Activated naive CD8-positive, alpha-beta T cell treated with anti-CD3 and anti-CD28 coated beads, Interleukin-2, amount 10 ng/mL, durations not matched to agents 7 days and 5 days (primary cell): ENCODE measurements around the gene TRA2B. TPM values are rescaled to one million over a fixed set of nuclear protein-coding genes. Genes with fewer than 3 reads are reported as not detected.
A peak's percentile ranks its signal among the peaks of the same experiment; 100 is the strongest.
"Not testable (repeated sequence)": the region's sequence is repeated elsewhere in the genome, so short reads cannot be mapped to it uniquely, and the experiment has no call there.

Experiments
- ATAC-seq: fragments of 150-1000 bp; cut with Tn5 transposase; one replicate; pipeline ENCODE4 v1.10.0; 2021; ENCODE audit warnings: low read depth, moderate library complexity
- POLR2A ChIA-PET: fragments of 350-600 bp; sonication (Branson Sonifier 250); formaldehyde crosslinking; loops from one replicate; lab custom pipeline; 2021; ENCODE audit warnings: antibody characterized with exemption; lab: Charles Lee
- DNase-seq: peaks from one replicate; pipeline ENCODE4 v3.0.0; 2021
- H3K27ac Mint-ChIP-seq: one replicate; pipeline ENCODE4 v1.8.0; 2022; ENCODE audit warnings: mild to moderate bottlenecking, mixed read lengths
- H3K27me3 Mint-ChIP-seq: one replicate; pipeline ENCODE4 v1.8.0; 2022; ENCODE audit warnings: mild to moderate bottlenecking, moderate library complexity, mixed read lengths
- H3K36me3 Mint-ChIP-seq: one replicate; pipeline ENCODE4 v1.8.0; 2021; ENCODE audit warnings: mild to moderate bottlenecking, mixed read lengths
- H3K4me1 Mint-ChIP-seq: one replicate; pipeline ENCODE4 v1.8.0; 2021; ENCODE audit warnings: mixed read lengths
- H3K4me3 Mint-ChIP-seq: one replicate; pipeline ENCODE4 v1.8.0; 2022; ENCODE audit warnings: mild to moderate bottlenecking, moderate library complexity, mixed read lengths
- H3K9me3 Mint-ChIP-seq: one replicate; pipeline ENCODE4 v1.8.0; 2021; ENCODE audit warnings: mixed read lengths
- total RNA-seq, 2 experiments: library from RNA; stranded (reverse); gene quantifications; one replicate each; pipeline ENCODE4 v1.2.3, GENCODE V29; 2021

The TRA2B gene
- total RNA-seq, 2 experiments from 2014 or later: 222 to 243 TPM

- peaks cover 6% of the 10 kb centered on the region for H3K4me1 Mint-ChIP-seq
- POLR2A ChIA-PET: interaction anchor here (1.9 to 2.1 kb wide), 2 partner anchors 12 to 23 kb away, joined by 6 to 10 read pairs; partner anchors contain the start of gene TRA2B
- H3K27ac Mint-ChIP-seq: no peak overlapping the region
- ATAC-seq (no peak), DNase-seq (no peak)
- no peaks in the 10 kb centered on the region for H3K9me3 Mint-ChIP-seq
- H3K4me3 Mint-ChIP-seq: no peak overlapping the region
- no peaks in the 10 kb centered on the region for H3K27me3 Mint-ChIP-seq
- H3K36me3 Mint-ChIP-seq: peaks cover 31% of the 10 kb centered on the region
These were observed 22.7 kb downstream of the TRA2B start for GRCh38 chr3:185914911-185915629.

DNA sequence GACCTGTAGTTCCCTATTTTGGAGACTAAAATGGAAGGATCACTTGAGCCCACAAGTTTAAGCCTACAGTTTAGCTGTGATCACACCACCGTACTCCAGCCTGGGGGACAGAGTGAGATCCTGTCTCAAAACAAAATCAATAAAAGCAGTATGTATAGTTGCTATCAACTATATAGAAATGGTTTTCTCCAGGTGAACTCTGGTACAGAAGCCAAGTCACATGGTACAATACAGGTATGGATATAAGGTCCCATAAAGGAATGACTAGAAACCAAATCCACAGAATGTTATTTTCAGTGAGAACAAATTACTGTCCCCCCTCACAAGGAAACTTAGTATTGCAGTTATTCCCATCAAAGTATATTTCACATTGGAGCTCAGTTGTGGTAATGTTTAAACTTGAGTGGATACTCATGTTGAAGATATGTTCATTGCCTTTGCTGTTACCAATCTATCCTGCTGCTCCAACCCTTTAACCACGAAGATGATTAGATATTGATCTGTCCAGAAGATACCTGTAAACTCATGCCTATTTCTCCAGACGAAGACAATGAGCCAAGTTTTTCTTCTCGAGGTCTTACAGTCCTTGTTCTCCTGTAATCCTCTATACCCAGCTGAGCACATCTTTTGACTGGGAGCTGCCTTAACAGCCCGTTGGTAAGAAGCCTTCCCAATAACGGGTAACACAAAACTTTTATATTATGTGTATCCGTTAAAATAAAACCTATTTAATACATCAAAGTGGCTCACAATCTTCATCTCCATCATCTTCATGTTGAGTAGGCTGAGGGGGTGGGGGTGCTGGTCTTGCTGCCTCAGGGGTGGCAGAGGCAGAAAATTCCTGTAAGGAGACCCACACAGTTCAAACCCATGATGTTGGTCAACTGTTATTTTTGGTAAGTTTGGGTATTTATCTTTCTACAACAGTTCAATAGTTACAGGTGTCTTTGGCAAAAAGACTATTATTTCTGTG is 24.6 kb downstream of the TRA2B start:
- H3K4me3 Mint-ChIP-seq: no peak overlapping the region
- DNase-seq: no peak
- H3K9me3 Mint-ChIP-seq: no peaks in the 10 kb centered on the region
- H3K27me3 Mint-ChIP-seq: no peaks in the 10 kb centered on the region
- no peak for ATAC-seq
- peaks cover 27% of the 10 kb centered on the region for H3K36me3 Mint-ChIP-seq
- peak overlapping the region; percentile 30 for H3K27ac Mint-ChIP-seq
- POLR2A ChIA-PET: interaction anchor here (0.5 to 2.1 kb wide), 7 partner anchors 8 to 353 kb away, joined by 3 to 15 read pairs (median 3); partner anchors contain the start of gene TRA2B
- H3K4me1 Mint-ChIP-seq: peaks cover 2% of the 10 kb centered on the region

DNA sequence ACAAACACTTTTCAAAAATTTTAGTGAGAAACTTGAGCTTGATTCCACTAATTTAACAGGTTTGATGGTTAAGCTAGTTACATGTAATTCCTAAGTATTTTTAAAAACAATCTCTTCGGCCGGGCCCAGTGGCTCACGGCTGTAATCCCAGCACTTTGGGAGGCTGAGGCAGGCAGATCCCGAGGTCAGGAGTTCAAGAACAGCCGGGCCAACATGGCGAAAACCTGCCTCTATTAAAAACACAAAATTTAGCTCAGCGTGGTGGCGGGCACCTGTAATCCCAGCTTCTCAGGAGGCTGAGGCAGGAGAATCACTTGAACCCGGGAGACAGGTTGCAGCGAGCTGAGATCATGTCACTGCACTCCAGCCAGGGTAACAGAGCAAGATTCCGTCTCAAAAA is 25.3 kb downstream of the TRA2B start:
- ATAC-seq (no peak), DNase-seq (no peak)
- no peak overlapping the region for H3K4me3 Mint-ChIP-seq
- POLR2A ChIA-PET: interaction anchor here (0.7 to 1.9 kb wide), 4 partner anchors 9 to 25 kb away, joined by 3 to 15 read pairs (median 4); partner anchors contain the start of gene TRA2B
- H3K36me3 Mint-ChIP-seq: peaks cover 25% of the 10 kb centered on the region
- peaks cover 2% of the 10 kb centered on the region for H3K4me1 Mint-ChIP-seq
- H3K27me3 Mint-ChIP-seq: peaks cover 2% of the 10 kb centered on the region
- no peaks in the 10 kb centered on the region for H3K9me3 Mint-ChIP-seq
- H3K27ac Mint-ChIP-seq: no peak overlapping the region

- peaks cover 17% of the 10 kb centered on the region for H3K36me3 Mint-ChIP-seq
- not testable (repeated sequence) for H3K9me3 Mint-ChIP-seq, H3K4me1 Mint-ChIP-seq, H3K4me3 Mint-ChIP-seq, DNase-seq, H3K27ac Mint-ChIP-seq, H3K27me3 Mint-ChIP-seq, ATAC-seq
- POLR2A ChIA-PET: interaction anchor here (1.1 kb wide), 1 partner anchor 16 kb away, joined by 5 read pairs; no protein-coding TSS in a partner anchor
These were observed 26.8 kb downstream of the TRA2B start for GRCh38 chr3:185911076-185911448.

- not testable (repeated sequence) for H3K9me3 Mint-ChIP-seq, DNase-seq, ATAC-seq, H3K4me1 Mint-ChIP-seq, H3K4me3 Mint-ChIP-seq, H3K27me3 Mint-ChIP-seq, H3K27ac Mint-ChIP-seq
- peaks cover 15% of the 10 kb centered on the region for H3K36me3 Mint-ChIP-seq
- POLR2A ChIA-PET: interaction anchor here (1.1 kb wide), 1 partner anchor 16 kb away, joined by 5 read pairs; no protein-coding TSS in a partner anchor
These were observed 27.3 kb downstream of the TRA2B start for GRCh38 chr3:185910322-185911075.

DNA sequence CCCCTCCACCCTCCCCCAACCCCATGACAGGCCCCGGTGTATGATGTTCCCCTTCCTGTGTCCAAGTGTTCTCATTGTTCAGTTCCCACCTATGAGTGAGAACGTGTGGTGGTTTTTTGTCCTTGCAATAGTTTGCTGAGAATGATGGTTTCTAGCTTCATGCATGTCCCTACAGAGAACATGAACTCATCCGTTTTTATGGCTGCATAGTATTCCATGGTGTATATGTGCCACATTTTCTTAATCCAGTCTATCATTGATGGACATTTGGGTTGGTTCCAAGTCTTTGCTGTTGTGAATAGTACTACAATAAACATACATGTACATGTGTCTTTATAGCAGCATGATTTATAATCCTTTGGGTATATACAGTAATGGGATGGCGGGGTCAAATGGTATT is 27.9 kb downstream of the TRA2B start:
- H3K4me3 Mint-ChIP-seq, DNase-seq, H3K4me1 Mint-ChIP-seq, H3K27ac Mint-ChIP-seq, H3K27me3 Mint-ChIP-seq, ATAC-seq, H3K9me3 Mint-ChIP-seq, POLR2A ChIA-PET: not testable (repeated sequence)
- H3K36me3 Mint-ChIP-seq: peaks cover 12% of the 10 kb centered on the region

- Mint-ChIP-seq H3K4me3 (no peak overlapping the region), H3K36me3 (peaks cover 3% of the 10 kb centered on the region), H3K9me3 (peaks cover 5% of the 10 kb centered on the region), H3K27me3 (peaks cover 6% of the 10 kb centered on the region), H3K27ac (no peak overlapping the region), H3K4me1 (no peaks in the 10 kb centered on the region)
- POLR2A ChIA-PET: no interaction called here
- ATAC-seq: no peak
- no peak for DNase-seq
These were observed 37.6 kb downstream of the TRA2B start for GRCh38 chr3:185900228-185900627.

DNA sequence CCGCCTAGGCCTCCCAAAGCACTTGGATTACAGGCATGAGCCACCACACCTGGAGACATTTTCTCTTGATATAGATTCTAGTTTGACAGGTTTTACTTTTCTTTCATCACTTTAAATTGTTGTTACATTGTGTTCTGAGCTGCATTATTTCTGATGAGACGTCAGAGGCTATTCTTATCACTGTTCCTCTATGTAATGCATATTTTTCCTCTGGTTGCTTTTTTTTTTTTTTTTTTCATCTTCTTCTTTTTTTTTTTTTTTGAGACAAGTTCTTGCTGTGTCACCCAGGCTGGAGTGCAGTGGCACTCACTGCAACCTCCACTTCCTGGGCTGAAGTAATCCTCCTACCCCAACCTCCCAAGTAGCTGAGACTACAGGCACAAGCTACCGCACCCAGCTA is 41.2 kb downstream of the TRA2B start:
- ATAC-seq (no peak), DNase-seq (no peak)
- Mint-ChIP-seq H3K27me3 (peaks cover 6% of the 10 kb centered on the region), H3K9me3 (peaks cover 5% of the 10 kb centered on the region), H3K4me1 (no peaks in the 10 kb centered on the region), H3K36me3 (peaks cover 1% of the 10 kb centered on the region), H3K27ac (no peak overlapping the region), H3K4me3 (no peak overlapping the region)
- POLR2A ChIA-PET: no interaction called here

DNA sequence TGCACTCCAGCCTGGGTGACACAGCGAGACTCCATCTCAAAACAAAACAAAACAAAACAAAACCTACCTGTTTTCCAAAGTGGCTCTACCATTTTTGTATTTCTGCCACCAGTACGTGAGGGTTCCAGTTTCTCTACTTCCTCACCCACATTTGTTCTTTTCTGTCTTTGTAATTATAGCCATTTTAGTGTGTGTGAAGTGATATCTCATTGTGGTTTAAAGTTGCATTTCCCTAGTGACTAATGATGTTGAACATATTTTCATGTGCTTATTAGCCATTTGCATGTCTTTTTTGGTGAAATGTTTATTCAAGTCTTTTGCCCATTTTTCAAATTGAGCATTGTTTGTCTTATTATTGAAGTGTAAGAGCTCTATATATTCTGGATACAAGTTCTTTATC is 50.7 kb downstream of the TRA2B start:
- no peak for DNase-seq
- POLR2A ChIA-PET: no interaction called here
- no peaks in the 10 kb centered on the region for H3K36me3 Mint-ChIP-seq
- no peaks in the 10 kb centered on the region for H3K4me1 Mint-ChIP-seq
- H3K27ac Mint-ChIP-seq: no peak overlapping the region
- H3K4me3 Mint-ChIP-seq: no peak overlapping the region
- H3K9me3 Mint-ChIP-seq: no peaks in the 10 kb centered on the region
- ATAC-seq: no peak
- peaks cover 3% of the 10 kb centered on the region for H3K27me3 Mint-ChIP-seq

DNA sequence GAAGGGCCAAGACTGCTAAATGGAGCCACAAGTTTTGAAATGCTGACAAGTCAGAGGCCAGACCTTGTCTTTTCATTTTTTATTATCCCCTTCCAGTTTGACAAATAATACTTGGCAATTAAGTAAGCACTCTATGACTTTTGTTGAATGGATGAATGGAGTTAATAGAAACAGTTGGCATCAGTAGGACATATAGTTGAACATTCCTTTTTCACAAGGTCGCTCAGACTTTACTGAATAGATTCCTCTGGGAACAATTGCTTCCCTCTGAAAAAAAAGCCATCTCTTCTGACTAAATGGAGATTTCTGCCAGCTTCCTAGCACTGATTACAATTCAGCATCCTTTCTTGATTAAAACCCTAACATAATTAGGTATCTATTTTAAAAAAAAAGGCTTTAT is 53.2 kb downstream of the TRA2B start:
- POLR2A ChIA-PET: no interaction called here
- H3K9me3 Mint-ChIP-seq: no peaks in the 10 kb centered on the region
- H3K27me3 Mint-ChIP-seq: peaks cover 3% of the 10 kb centered on the region
- peaks cover 1% of the 10 kb centered on the region for H3K4me1 Mint-ChIP-seq
- H3K36me3 Mint-ChIP-seq: no peaks in the 10 kb centered on the region
- DNase-seq: no peak
- H3K4me3 Mint-ChIP-seq: no peak overlapping the region
- no peak for ATAC-seq
- no peak overlapping the region for H3K27ac Mint-ChIP-seq

GRCh38 chr3:185881926-185882325 is 55.9 kb downstream of the TRA2B start:
- DNase-seq (no peak), ATAC-seq (no peak)
- H3K36me3 Mint-ChIP-seq: no peaks in the 10 kb centered on the region
- peaks cover 3% of the 10 kb centered on the region for H3K27me3 Mint-ChIP-seq
- H3K4me1 Mint-ChIP-seq: peaks cover 1% of the 10 kb centered on the region
- POLR2A ChIA-PET: no interaction called here
- H3K27ac Mint-ChIP-seq: no peak overlapping the region
- no peak overlapping the region for H3K4me3 Mint-ChIP-seq
- H3K9me3 Mint-ChIP-seq: no peaks in the 10 kb centered on the region

- Mint-ChIP-seq H3K36me3 (no peaks in the 10 kb centered on the region), H3K27ac (no peak overlapping the region), H3K9me3 (no peaks in the 10 kb centered on the region), H3K27me3 (peaks cover 3% of the 10 kb centered on the region), H3K4me1 (peaks cover 1% of the 10 kb centered on the region), H3K4me3 (no peak overlapping the region)
- DNase-seq (no peak), ATAC-seq (no peak)
- POLR2A ChIA-PET: no interaction called here
These were observed 57.2 kb downstream of the TRA2B start for GRCh38 chr3:185880600-185880999.

DNA sequence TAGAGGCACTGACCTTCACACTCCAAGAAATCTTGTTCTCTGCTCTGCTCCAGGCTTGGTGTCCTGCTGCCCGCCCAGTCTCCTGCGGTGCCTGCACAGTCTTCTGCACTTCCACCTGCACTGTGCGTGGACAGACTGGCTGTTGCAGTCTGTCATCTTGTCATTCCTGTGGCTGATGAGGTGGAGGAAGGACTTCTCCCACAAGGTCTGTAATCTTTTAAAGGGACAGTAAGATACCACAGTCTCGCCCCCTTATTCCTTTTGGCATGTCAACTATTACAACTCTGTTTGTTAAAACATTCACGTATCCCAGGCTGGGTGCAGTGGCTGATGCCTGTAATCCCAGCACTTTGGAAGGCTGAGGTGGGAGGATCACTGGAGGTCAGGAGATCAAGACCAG is 58.9 kb downstream of the TRA2B start:
- Mint-ChIP-seq H3K9me3 (no peaks in the 10 kb centered on the region), H3K27me3 (peaks cover 3% of the 10 kb centered on the region), H3K4me3 (no peak overlapping the region), H3K27ac (no peak overlapping the region), H3K36me3 (no peaks in the 10 kb centered on the region), H3K4me1 (peaks cover 1% of the 10 kb centered on the region)
- DNase-seq (no peak), ATAC-seq (no peak)
- POLR2A ChIA-PET: no interaction called here
